Measurements from ENCODE around the gene SS18L1.
A peak's percentile ranks its signal among the peaks of the same experiment; 100 is the strongest.

Gene SS18L1

DNA sequence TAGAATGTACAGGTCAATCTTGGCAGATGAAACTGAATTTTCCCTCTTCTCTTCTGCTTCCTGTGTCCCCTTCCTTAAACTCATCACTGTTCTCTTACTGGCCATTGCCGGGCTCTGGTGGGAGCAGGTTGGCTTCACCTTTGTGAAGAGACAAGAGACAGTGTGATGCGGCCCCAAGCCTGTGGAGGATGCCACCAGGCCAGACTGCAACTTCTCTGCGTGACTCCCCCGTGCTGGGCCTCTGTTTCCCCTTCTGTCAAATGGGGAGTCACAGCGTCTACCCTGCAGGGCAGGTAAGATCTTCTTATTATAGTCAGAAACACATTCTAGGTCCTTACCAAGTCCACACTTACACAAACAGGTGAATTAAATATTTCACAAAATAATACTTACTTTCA, 23.2 kb upstream of the SS18L1 start:
- no peak for DNase-seq (ENCODE audit: low spot score)

DNA sequence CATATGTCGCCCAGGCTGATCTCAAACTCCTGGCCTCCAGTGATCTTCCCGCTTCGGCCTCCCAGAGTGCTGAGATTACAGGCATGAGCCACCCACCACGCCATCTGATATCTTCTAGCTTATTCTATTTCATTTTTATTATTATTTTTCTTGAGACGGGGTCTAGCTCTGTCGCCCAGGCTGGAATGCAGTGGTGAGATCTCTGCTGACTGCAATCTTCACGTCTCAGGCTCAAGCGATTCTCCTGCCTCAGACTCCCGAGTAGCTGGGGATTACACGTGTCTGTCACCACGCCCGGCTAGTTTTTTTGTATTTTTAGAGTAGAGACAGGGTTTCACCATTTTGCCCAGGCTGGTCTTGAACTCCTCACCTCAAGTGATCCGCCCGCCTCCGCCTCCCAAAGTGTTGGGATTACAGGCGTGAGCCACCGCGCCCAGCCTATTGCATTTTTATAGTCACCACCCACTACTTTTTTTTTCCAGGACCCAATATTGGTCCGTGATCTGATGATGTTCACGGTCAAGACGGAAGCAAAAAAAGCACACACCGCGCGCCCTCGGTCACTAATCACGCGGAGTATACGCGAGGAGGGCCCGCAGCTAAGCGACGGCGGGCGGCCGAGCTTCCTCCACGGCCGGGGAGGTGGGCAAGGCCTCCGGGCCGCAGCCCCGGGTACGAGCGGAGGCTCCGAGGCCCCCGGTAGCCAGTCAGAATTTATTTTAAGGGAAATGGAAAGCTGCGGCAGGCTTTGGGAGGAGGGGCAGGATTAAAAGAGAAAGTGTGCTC, 22.4 kb upstream of the SS18L1 start:
- no peak for DNase-seq (ENCODE audit: low spot score)

DNA sequence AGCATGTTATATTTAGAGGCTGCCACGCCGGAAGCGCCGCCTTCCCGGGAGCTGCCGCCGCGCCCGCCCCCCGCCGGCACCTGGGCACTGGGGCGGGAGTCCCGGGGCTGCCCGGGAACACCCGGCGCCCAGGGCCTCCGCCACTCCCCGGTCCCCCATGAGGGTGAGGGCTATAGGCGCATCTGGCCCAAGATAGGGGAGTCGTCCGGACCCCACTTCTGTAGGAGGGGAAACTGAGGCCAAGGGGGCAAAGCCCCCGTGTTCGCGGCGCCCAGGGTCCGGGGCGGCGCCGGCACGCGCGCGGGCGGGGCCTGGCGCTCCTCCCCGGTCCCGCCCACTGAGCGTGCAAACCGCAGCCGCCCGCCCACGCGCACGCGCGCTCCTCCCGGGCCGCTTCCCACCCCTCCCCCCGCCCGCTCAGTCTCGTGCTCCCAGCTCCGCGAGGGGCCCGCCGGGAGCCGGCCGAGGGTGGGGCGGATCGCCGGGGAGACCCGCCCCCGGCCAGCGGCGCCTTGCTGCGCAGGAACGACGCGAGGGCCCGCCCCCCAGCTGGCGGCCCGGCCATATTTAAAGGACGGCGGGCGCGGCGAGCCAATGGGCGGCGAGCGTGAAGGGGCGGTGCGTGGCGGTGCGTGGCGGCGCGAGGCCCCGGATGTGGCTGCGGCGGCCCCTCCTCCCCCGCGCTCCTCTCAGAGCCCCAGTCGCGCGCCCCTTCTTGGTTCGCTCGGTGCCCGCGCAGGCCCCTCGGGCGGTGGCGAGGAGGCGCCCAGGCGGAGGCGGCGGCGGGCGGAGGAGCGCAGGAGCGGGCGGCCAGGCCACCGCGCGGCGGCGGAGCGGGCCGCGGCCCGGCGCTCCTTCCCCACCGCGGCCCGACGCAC, 21.6 kb upstream of the SS18L1 start, which contains the start of gene LSM14B:
LSM14B (plus strand) TSS at position 700 of the 878 bp plus-strand sequence. CDS start 192 bp downstream, outside the sequence.
- peak; percentile 96 for DNase-seq (ENCODE audit: low spot score)

DNA sequence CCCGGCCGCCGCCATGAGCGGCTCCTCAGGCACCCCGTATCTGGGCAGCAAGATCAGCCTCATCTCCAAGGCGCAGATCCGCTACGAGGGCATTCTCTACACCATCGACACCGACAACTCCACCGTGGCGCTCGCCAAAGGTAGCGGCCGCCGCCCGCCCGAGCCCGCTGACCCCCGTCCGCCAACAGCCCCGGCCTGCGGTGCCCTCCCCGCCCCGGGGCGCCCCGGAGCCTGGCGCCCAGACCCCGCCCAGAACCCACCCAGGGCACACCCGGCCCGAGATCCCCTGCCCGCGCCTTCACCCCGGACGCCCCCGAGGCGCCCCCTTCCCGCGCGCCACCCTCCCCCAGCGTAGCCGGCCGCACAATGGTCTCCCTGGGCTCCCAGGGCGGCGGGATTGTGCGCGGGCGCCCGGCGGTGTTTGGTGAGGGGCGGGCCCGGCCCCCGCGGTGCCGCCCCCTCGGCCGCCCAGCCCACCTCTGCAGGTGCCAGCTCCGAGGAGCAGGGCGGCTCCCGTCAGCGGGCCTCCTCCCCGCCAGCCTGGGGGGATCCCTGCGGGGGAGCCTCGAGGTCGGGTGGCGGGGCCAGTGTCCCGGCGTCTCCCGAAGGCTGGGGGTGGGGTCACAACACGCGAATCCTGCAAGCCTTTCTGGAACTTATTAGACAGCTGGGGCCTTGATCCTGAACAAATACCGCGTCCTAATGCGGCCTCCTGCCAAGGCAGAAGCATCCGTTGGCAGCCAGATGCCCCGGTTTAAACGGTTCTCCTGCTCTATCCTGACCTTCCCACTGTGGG, 20.7 kb upstream of the SS18L1 start:
- peak; percentile 25 for DNase-seq (ENCODE audit: low spot score)

DNA sequence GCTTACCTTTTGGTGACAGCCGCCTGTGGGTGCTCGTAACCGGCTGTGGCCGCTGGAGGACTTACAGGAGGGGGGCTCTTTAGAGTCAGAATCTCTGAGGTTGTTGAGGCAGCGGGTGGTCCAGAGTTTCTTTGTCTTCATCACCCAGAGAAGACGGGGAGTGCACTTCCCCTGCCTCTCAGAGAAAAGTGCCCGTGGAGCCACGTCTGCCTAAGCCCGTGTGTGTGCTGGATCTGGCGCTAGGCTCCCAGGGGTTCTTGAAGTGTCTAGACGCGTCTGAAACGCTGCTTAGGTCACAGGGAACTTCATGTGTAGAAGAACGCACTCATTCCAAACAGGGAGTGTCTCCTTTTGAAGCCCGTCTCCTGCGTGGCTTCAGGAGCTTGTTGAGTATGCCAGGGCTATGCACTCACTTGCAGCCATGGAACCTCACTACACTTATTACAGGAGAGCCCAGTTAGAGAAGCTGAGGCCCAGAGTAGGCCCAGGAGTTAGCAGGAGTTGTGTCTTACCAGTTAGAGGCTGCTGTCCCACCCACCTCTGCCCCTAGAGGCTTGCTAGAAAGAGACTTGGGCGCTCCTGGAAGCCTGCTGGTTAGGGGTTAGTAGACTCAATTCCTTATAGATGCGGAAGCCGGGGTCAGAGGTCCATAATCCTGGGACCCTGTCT, 20.0 kb upstream of the SS18L1 start:
- no peak for DNase-seq (ENCODE audit: low spot score)

DNA sequence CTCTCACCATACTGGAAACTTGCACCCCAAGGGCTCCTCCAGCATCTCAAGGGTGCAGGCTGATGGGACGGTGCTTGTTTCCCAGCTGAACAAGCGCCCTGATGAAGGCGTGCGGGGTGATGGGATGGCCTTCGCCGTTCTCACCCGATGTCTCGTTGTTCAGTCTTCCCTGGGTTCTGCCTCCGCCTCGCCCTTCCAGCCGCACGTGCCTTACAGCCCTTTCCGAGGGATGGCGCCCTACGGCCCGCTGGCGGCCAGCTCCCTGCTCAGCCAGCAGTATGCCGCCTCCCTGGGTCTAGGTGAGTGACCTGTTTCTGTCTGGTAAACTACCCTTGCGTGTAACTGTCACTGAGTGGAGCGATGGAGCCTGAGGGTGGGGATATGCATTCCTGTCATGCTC, 17.4 kb upstream of the SS18L1 start:
- DNase-seq (ENCODE audit: low spot score) = no peak

DNA sequence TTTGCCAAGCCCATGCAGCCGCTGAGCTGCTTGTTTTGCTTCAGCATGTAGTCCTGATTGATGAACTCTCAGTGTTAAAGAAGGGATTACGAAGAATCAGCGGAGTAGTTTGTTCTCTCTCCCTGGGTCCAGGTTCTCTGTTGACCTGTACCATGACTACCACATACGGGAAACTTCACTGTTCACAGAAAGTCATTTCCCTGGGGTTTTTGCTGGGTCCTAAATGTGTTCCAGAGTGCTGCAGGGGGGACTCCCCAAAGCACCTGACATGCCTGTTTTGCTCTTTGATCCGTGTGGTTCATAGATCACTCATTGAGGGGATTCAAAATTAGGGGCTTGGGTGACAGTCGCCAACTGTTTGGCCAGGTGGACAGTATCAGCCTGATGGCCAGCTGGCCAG, 15.8 kb upstream of the SS18L1 start:
- no peak for DNase-seq (ENCODE audit: low spot score)

DNA sequence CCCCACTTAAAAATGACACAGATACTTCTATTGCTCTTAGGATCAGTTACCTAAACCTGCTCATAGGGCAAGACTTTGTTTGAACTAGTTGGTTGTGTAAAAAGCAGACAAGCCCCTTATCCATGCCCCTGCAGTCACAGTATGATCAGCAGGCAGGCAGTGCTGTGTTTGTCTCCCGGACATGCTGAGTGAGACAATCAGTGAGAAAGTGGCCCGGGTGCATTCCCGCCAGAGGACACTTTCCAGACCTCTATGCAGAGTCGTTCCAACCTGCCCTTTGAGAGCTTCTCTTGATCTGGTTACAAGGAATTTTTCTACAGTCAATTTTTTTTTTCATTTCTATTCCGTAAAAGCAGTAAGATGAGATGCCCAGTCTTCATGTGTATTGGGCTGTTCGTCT, 15.1 kb upstream of the SS18L1 start:
- no peak for DNase-seq (ENCODE audit: low spot score)

DNA sequence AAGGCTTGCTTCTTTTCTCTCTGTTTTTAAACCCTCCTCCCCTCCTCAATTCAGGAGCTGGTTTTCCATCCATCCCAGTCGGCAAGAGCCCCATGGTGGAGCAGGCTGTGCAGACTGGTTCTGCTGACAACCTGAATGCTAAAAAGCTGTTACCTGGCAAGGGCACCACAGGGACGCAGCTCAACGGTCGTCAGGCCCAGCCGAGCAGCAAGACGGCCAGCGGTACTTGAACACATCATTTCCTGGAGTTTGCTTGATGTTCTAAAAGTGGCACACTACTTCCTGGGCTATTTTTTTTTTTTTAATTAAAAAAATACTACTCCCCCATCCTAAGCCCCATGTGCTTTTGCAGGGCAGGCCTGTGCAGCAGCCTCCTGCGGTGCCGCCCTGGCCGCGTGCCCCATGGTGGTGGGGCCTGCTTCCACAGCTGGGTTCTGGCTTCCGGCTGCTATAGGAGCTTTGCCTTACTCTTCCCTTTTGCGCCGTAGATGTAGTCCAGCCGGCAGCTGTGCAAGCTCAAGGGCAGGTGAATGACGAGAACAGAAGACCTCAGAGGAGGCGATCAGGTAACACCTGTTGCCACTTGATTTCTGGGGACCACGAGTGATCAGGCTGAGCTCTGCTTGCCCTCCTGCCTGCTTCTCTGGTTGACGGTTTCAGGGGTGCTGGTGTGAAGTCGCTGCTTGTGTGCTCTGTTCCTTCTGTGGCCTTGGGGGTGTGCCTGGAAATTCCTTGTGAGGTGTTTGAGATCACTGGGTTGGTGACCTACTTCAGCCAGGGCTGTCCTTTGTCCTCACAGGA, 13.6 kb upstream of the SS18L1 start:
- no peak for DNase-seq (ENCODE audit: low spot score)

DNA sequence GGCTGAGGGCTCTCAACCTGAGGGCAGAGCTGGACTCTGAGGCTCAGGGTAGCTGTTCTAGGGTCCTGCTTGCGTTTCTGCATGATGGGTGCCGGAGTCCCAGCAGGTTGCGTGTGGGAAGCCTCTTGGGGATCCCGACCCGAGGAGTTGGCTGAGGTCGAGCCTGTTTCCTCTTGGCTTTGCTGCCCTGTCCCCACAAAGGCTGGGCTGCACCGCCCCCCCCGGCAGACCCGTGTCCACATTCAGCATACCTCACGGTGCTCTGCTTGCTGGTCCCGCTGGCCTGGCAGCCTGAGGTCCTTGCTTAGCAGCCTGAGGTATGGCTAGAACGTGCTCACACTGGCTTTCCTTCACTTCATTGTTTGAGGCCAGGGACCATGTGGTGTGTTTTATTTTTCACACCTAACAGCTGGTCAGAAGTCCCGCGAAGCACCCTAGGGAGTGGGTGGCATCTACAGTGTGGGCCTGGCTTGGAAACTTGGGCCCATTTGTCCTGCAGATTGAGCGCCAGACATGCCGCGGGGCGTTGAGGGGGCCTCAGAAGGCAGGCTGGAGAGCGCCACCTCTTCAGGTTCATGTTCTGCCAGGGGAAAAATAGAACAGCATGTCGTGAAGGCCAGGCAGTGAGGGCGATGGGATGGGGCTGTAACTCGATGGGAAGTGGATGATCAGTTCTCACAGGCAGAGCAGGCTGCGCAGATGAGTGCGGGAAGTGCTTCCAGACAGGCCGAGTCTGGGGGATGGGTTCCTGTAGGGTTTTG, 11.8 kb upstream of the SS18L1 start:
- DNase-seq (ENCODE audit: low spot score) = no peak

DNA sequence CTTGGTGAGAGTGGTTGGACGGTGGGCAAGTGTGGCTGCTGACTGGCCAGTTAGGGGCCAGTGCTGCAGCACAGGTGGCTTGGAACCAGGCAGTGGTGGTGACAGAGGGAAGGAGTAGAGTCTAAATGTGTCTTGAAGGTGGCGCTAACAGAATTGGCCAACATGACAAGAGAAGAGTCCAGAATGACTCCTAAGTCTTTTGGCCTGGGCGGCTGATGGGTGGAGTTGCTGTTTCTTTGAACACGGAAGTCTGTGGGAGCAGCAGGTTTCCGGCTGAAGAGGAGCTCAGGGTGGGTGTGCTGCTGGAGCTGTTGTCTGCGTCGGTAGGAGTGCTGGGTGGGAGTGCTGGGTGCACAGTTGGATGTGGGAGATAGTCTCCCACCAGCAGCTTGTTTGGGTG, 11.1 kb upstream of the SS18L1 start:
- DNase-seq (ENCODE audit: low spot score) = no peak

DNA sequence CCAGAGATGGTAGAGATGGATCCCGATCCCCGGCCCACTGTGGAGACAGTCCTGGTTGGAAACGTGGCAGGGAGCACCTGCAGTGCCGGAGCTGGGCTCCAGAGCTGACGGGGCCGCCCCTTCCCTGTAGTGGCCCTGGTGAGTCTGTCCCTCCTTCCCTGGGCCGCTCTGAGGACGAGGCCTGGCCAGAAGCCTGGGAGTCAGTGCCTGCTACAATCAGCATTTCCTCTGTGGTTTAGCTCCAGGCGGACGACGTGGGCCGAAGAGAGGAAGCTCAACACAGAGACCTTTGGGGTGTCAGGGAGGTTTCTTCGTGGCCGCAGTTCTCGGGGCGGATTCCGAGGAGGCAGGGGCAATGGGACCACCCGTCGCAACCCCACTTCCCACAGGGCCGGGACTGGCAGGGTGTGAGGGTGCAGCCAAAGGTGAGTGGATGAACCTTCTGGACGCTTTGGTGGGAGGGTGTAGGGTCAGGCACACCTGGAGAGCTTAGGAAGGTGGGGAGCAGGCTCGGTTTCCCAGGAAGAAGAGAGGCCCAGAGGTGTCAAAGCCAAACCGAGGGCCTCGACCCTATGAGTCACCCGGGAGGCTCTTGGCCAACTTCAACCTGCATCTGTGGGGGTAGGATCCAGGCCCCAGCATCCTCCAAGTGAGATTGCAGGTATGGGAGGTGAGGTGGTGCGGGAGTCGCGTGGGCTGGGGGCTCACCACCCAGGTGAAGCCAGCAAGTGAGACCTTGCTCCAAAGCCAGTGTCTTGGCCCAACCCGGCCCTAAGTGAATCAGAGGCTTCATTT, 10.3 kb upstream of the SS18L1 start:
- DNase-seq (ENCODE audit: low spot score) = no peak

DNA sequence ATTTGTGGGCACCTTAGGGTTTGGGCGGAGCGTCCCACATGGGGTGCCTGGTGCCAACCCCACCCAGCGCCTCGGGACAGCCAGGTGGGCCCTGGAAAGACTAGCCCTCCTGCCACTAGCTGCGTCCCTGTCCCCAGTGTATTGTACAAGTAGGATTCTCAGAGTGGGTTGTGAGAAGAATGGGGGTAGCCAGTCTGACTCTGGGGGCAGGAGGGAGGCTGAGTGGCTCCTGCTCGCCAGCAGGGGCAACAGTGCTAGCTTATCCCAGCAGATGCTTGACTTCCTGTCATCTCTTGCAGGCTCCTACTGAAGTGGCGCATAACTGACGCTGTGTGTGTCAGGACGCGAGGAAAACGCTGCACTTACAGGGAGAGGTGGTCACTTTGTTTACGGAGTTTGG, 9.7 kb upstream of the SS18L1 start:
- no peak for DNase-seq (ENCODE audit: low spot score)

DNA sequence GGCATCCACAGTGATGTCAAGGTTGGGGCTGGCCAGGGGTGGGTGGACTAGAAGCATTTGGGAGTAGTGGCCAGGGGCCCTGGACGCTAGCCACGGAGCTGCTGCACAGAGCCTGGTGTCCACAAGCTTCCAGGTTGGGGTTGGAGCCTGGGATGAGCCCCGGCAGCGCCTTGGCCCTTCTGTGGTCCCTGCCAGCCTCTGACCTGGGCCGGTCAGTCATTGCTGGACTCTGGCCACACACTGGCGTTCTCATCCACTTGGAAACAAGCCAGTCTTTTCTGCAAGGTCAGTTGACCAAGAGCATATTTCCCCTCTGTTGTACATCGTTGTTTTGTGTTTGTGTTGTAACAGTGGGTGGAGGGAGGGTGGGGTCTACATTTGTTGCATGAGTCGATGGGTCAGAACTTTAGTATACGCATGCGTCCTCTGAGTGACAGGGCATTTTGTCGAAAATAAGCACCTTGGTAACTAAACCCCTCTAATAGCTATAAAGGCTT, 8.8 kb upstream of the SS18L1 start:
- no peak for DNase-seq (ENCODE audit: low spot score)

DNA sequence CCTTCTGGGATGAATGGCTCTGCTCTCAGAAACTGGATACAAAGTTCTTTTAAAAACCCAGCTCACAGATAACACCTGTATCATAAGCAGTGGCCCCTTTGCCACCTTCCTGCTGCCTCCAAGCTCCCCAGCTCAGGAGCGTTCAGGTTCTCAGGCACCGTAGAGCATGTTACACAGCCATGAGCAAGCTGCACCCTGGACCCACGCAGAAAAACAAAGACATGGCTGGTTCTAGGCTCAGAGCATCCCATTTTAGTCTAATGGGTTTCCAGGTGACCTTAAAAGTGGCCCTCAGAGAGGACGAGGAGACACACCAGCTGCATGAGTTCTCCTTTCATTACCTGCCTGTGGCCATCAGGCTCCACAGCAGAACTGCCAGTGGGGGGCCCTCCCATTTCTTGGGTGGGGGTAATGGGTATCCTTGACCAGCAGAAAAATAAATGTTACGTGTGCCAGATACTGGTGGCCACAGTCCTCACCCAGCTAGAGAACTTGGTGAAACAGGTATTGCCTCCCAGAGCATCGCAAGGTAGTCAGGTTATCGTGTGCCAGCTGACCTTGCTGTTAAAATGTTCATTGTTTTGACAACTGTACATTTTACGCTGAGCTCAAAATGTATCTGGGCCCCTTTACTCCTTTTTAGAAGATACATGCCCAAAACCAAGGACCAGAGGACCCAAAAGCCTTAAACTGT, 7.8 kb upstream of the SS18L1 start:
- DNase-seq (ENCODE audit: low spot score) = no peak

DNA sequence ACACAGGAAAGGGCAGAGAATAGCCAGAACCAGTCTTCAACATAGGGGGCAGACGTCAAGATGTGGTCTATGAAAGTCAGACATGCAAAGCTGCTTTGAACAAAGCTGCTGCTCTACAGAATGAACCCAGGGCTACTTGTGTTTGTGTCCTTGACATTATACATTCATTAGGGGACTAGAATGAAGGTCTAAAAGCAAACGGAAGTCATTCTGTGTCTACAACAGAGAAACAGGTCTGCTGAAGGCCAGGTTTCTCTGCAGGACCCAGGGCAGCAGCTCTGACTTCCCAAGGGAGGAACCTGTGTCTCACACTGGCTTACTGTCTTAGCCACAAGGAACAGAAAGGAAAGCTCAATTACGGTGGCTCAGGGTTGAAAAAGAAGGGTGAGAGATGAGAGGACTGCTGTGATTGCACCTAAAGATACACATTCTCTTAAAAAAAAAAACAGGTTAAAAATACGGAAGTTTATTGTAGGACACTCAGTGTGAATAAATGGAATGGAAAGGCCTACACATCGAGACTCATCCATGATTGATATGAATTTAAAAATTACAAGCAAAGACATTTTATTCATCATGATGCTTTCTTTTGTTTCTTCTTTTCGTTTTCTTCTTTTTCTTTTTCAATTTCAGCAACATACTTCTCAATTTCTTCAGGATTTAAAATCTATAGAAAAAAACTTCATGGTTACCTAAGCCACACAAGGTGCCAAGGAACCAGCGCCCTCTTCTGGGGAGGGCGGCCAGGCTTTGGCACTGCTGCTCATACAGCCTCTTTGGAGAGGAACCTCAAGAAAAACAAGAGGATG, 7.1 kb upstream of the SS18L1 start:
- peak; percentile 71 for DNase-seq (ENCODE audit: low spot score)

DNA sequence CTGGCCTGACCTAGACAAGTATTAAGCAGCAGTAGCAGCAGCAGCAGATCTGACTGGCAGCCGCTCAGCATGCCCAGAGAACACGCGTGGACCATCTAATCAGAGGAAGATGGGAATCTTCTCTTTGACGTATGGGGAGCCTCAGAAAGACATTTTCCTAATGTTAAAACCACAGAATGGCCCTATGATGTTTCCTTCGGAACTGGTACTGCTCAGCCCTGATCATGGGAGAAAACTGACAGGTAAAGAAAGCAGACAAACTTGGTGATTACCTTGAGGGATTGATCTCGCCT, 6.5 kb upstream of the SS18L1 start:
- DNase-seq (ENCODE audit: low spot score) = no peak
